LNCaP clone FGC (cell line): Measurements from ENCODE around the gene PKD2.

Source experiments
- DNase-seq: peaks from one replicate; pipeline ENCODE4 v3.0.0-alpha.2; 2011; ENCODE audit warnings: low read depth
- H3K4me3 ChIP-seq: 2 replicates; pipeline ENCODE4 v1.5.1; 2011; ENCODE audit warnings: mild to moderate bottlenecking, low read depth, low read length, control low read depth
- CTCF ChIP-seq: IDR thresholded peaks from 2 replicates; pipeline ENCODE4 v1.5.1; 2012; ENCODE audit warnings: mild to moderate bottlenecking; ENCODE audit not compliant: control insufficient read depth, insufficient read depth; ENCODE audit errors: extremely low read depth

The PKD2 gene

GRCh38 chr4:88007304-88008121 is at the start of gene PKD2:
Gene PKD2 (plus strand): TSS chr4:88007635. CDS start chr4:88007734, 99 bp downstream.
- H3K4me3 ChIP-seq = peak within 1 kb of the TSS; percentile 64
- TF ChIP-seq CTCF = no peak
- no peak for DNase-seq

- no peak overlapping the region for H3K4me3 ChIP-seq
- DNase-seq = no peak
- TF ChIP-seq CTCF = no peak
These were observed 45.4 kb upstream of the PKD2 start for GRCh38 chr4:87961993-87962392.

GRCh38 chr4:87962398-87963146 is 44.9 kb upstream of the PKD2 start:
- TF ChIP-seq CTCF = no peak
- no peak overlapping the region for H3K4me3 ChIP-seq
- no peak for DNase-seq

GRCh38 chr4:87965501-87965975 is 41.9 kb upstream of the PKD2 start:
- no peak for DNase-seq
- no peak for TF ChIP-seq CTCF
- no peak overlapping the region for H3K4me3 ChIP-seq

- no peak for DNase-seq
- no peak for TF ChIP-seq CTCF
- no peak overlapping the region for H3K4me3 ChIP-seq
These were observed 41.3 kb upstream of the PKD2 start for GRCh38 chr4:87966095-87966496.

GRCh38 chr4:87967193-87967592 is 40.2 kb upstream of the PKD2 start:
- DNase-seq = no peak
- no peak overlapping the region for H3K4me3 ChIP-seq
- TF ChIP-seq CTCF = no peak

- no peak for DNase-seq
- no peak for TF ChIP-seq CTCF
These were observed 37.3 kb upstream of the PKD2 start for GRCh38 chr4:87970121-87970520.

More at GRCh38 chr4:87970121-87970520, 37.3 kb upstream of the PKD2 start:
- no peak overlapping the region for H3K4me3 ChIP-seq
